Ishikawa (cell line): ENCODE measurements around the gene CCSER1.

ENCODE experiments used
- CEBPB ChIP-seq: IDR thresholded peaks from 2 replicates; pipeline ENCODE4 v1.6.1; 2012
- CREB1 ChIP-seq: IDR thresholded peaks from 2 replicates; pipeline ENCODE4 v1.6.1; 2012; ENCODE audit warnings: low read depth
- EGR1 ChIP-seq: IDR thresholded peaks from 2 replicates; pipeline ENCODE4 v1.6.1; 2012
- EP300 ChIP-seq: IDR thresholded peaks from 2 replicates; pipeline ENCODE4 v1.6.1; 2012; ENCODE audit warnings: borderline replicate concordance
- FOXM1 ChIP-seq: IDR thresholded peaks from 2 replicates; pipeline ENCODE4 v1.6.1; 2012; ENCODE audit warnings: low read depth, borderline replicate concordance
- NFIC ChIP-seq: IDR thresholded peaks from 2 replicates; pipeline ENCODE4 v1.6.1; 2012
- RAD21 ChIP-seq: IDR thresholded peaks from 2 replicates; pipeline ENCODE4 v1.6.1; 2012; ENCODE audit warnings: low read depth
- TAF1 ChIP-seq: IDR thresholded peaks from 2 replicates; pipeline ENCODE4 v1.6.1; 2012; ENCODE audit warnings: low read depth, mild to moderate bottlenecking
- TCF12 ChIP-seq: IDR thresholded peaks from 2 replicates; pipeline ENCODE4 v1.6.1; 2012; ENCODE audit warnings: low read depth
- TEAD4 ChIP-seq: IDR thresholded peaks from 2 replicates; pipeline ENCODE4 v1.6.1; 2012
- USF1 ChIP-seq: IDR thresholded peaks from 2 replicates; pipeline ENCODE4 v1.6.1; 2012
- YY1 ChIP-seq: IDR thresholded peaks from 2 replicates; pipeline ENCODE4 v1.6.1; 2012; ENCODE audit warnings: low read depth
- ZBTB7A ChIP-seq: IDR thresholded peaks from 2 replicates; pipeline ENCODE4 v1.6.1; 2012; ENCODE audit warnings: low read depth
- TF ChIP-seq, protein P1 (sequence below): IDR thresholded peaks from 2 replicates; pipeline ENCODE4 v1.6.1; 2012; ENCODE audit warnings: low read depth, mild to moderate bottlenecking
- TF ChIP-seq, protein P2 (sequence below): IDR thresholded peaks from 2 replicates; pipeline ENCODE4 v1.6.1; 2012

Gene CCSER1

DNA sequence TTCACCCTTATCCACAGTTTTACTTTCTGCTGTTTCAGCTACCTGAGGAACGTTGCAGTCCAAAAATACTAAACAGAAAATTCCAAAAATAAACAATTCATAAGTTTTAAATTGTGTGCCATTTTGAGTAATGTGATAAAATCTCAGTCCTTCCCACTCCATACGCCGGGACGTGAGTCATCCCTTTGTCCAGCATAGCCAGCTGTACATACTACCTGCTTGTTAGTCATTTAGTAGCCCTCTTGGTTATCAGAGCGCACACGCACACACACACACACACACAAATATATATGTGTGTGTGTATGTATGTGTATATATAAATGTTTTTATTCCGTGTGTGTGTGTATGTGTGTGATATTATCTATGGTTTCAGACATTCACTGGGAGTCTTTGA, 4.8 kb upstream of the CCSER1 start:
- TF ChIP-seq EP300: no peak
- TF ChIP-seq YY1: no peak
- TF ChIP-seq CREB1: no peak
- TF ChIP-seq TEAD4: no peak
- no peak for TF ChIP-seq RAD21
- no peak for TF ChIP-seq ZBTB7A
- no peak for TF ChIP-seq EGR1
- TF ChIP-seq FOXM1: no peak
- TF ChIP-seq NFIC: no peak

- TF ChIP-seq NFIC (no peak), TEAD4 (no peak), FOXM1 (no peak), ZBTB7A (no peak), USF1 (no peak), EP300 (no peak), YY1 (no peak), CEBPB (no peak), TCF12 (no peak)
- TF ChIP-seq, protein P1, sequence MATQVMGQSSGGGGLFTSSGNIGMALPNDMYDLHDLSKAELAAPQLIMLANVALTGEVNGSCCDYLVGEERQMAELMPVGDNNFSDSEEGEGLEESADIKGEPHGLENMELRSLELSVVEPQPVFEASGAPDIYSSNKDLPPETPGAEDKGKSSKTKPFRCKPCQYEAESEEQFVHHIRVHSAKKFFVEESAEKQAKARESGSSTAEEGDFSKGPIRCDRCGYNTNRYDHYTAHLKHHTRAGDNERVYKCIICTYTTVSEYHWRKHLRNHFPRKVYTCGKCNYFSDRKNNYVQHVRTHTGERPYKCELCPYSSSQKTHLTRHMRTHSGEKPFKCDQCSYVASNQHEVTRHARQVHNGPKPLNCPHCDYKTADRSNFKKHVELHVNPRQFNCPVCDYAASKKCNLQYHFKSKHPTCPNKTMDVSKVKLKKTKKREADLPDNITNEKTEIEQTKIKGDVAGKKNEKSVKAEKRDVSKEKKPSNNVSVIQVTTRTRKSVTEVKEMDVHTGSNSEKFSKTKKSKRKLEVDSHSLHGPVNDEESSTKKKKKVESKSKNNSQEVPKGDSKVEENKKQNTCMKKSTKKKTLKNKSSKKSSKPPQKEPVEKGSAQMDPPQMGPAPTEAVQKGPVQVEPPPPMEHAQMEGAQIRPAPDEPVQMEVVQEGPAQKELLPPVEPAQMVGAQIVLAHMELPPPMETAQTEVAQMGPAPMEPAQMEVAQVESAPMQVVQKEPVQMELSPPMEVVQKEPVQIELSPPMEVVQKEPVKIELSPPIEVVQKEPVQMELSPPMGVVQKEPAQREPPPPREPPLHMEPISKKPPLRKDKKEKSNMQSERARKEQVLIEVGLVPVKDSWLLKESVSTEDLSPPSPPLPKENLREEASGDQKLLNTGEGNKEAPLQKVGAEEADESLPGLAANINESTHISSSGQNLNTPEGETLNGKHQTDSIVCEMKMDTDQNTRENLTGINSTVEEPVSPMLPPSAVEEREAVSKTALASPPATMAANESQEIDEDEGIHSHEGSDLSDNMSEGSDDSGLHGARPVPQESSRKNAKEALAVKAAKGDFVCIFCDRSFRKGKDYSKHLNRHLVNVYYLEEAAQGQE: no peak
Measured at GRCh38 chr4:90124276-90124675, 2.9 kb upstream of the CCSER1 start.

GRCh38 chr4:90126805-90127204, 389 bp upstream of the CCSER1 start:
- TF ChIP-seq CEBPB: no peak
- TF ChIP-seq NFIC: no peak
- TF ChIP-seq ZBTB7A: no peak
- TF ChIP-seq, protein P2, sequence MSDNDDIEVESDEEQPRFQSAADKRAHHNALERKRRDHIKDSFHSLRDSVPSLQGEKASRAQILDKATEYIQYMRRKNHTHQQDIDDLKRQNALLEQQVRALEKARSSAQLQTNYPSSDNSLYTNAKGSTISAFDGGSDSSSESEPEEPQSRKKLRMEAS: no peak
- no peak for TF ChIP-seq FOXM1
- no peak for TF ChIP-seq TCF12
- TF ChIP-seq TAF1: no peak
- TF ChIP-seq RAD21: no peak
- TF ChIP-seq TEAD4: no peak
- no peak for TF ChIP-seq EGR1
- no peak for TF ChIP-seq CREB1
- TF ChIP-seq, protein P1: no peak
- TF ChIP-seq USF1: no peak
- no peak for TF ChIP-seq EP300
- no peak for TF ChIP-seq YY1

DNA sequence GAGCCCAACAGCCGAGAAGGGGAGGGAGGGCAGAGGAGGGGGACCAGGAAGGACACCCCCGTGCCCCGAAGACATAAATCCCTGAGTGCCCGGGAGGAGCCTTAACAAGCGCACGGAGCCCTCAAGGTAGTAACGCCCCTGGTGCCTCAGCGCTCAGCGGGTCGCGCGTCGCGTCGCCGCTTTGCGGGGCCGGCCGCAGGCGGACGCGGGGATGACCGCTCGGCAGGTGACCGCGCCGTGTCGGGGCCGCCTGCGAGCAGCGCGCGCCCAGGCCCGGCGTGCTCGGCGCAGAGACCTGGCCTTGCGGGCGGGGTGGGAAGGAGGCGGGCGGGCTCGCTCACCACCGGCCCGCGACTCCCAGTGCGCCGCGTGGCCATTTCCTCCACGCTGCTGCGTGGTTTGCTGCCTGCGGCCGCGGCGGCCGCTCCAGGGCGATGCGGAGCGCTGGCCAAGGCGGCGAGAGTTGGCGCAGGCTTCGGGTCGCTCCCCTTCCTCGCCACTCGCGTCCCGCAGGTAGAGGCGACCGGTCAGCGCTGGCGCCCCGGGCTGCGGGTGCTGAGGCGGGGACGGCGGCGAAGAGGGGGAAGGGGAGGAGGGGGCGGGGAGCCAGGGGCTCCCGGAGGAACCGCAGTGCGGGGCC, 632 bp downstream of the CCSER1 start:
- TF ChIP-seq, protein P2: no peak
- TF ChIP-seq EP300: 0 out of 2 replicates have a peak, but pooled peaks have one; percentile 5

- TF ChIP-seq TEAD4: no peak
Measured at GRCh38 chr4:90128961-90129495, 1.8 kb downstream of the CCSER1 start.

DNA sequence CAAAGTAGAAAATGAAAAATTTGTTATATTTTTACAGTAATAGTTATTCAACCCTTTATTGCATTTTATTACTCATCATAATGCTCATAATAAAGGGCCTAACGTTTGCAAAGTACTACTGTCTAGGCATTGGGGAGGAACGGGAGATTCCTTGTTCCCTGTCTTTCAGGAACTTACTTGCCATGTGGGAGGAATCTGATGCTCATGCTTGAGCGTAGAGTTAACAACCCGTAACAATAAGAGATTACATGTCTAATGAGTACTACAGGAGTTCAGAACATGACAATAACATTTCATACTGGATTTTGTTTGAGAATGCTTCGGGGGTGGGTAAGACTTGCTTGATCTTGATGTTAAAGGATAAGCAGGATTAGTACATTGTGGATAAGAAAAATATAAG, 2.9 kb downstream of the CCSER1 start:
- TF ChIP-seq TCF12: no peak
- TF ChIP-seq, protein P1: no peak
- TF ChIP-seq USF1: no peak
- no peak for TF ChIP-seq CEBPB
- no peak for TF ChIP-seq YY1
- TF ChIP-seq TAF1: no peak
- no peak for TF ChIP-seq RAD21
- no peak for TF ChIP-seq ZBTB7A
- no peak for TF ChIP-seq FOXM1
